ENCODE data around the gene ANO4.

The ANO4 gene

DNA sequence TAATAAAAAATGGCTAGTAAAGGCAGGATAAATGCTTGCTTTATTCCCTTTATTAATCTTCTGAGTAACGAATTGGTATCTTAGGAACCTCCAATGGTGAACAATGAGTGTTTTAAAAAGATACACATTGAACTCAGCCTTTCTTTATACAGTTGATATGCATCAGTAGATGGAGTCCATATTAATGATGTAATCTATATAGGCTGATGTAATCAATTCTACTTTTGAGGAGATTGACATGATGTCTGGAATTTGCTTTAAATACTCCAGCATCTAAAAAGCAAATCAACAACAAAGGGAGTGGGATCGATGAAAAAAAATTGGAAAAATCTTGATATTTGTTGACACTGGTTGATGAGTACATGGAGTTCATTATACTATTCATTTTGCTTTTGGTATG is 106.2 kb downstream of the ANO4 start:
- no peak overlapping the region for H4K12ac ChIP-seq (ENCODE audit: low read depth, low read length)
- no peak overlapping the region for H3K4me3 ChIP-seq (ENCODE audit: low read depth, low read length)
- H3K9ac ChIP-seq (ENCODE audit: low read length), result no peak overlapping the region
- peak in 1 of 2 donors; percentile 41 for DNase-seq
- no peak overlapping the region for H3K4me2 ChIP-seq (ENCODE audit: low read length)
- no peaks in the 10 kb centered on the region for H3K4me1 ChIP-seq (ENCODE audit: control insufficient read depth in 1 of 2, insufficient read depth in 2 of 2, low read length in 2 of 2)
- no peaks in the 10 kb centered on the region for H3K79me2 ChIP-seq (ENCODE audit: control insufficient read depth, insufficient read depth, low read length, poor library complexity)
- no peaks in the 10 kb centered on the region for H3K9me3 ChIP-seq (ENCODE audit: insufficient read depth, low read depth, low read length)
- H3K27ac ChIP-seq (ENCODE audit: low read depth, low read length), result no peak overlapping the region
- H2BK5ac ChIP-seq (ENCODE audit: low read depth, low read length, poor library complexity), result no peak overlapping the region
- no peak overlapping the region for H4K91ac ChIP-seq (ENCODE audit: low read depth, low read length)
- H3K4ac ChIP-seq (ENCODE audit: low read depth, low read length), result no peak overlapping the region
- no peaks in the 10 kb centered on the region for H3K27me3 ChIP-seq (ENCODE audit: insufficient read depth, low read length)
- no peak overlapping the region for H4K8ac ChIP-seq (ENCODE audit: low read depth, low read length)
- no peak overlapping the region for H2BK12ac ChIP-seq (ENCODE audit: low read length)
- no peak overlapping the region for H3K14ac ChIP-seq (ENCODE audit: low read length)
- no peak overlapping the region for H3K23ac ChIP-seq (ENCODE audit: low read length)
- H3K18ac ChIP-seq (ENCODE audit: low read length), result no peak overlapping the region
- no CpG with 5 or more reads among the region's 2 CpGs for WGBS (ENCODE audit: extremely low coverage, insufficient coverage, insufficient read length)
- H2AFZ ChIP-seq (ENCODE audit: insufficient read depth, low read length, poor library complexity), result no peak overlapping the region
- H3K36me3 ChIP-seq (ENCODE audit: control insufficient read depth in 1 of 2, insufficient read depth in 2 of 2, low read length in 2 of 2), result peaks cover 1 to 5% of the 10 kb centered on the region in 2 experiments
- H3K79me1 ChIP-seq (ENCODE audit: low read length), result no peaks in the 10 kb centered on the region
- H2BK120ac ChIP-seq (ENCODE audit: insufficient read depth, low read length, poor library complexity), result no peak overlapping the region
- H2AK5ac ChIP-seq (ENCODE audit: low read length), result no peak overlapping the region

DNA sequence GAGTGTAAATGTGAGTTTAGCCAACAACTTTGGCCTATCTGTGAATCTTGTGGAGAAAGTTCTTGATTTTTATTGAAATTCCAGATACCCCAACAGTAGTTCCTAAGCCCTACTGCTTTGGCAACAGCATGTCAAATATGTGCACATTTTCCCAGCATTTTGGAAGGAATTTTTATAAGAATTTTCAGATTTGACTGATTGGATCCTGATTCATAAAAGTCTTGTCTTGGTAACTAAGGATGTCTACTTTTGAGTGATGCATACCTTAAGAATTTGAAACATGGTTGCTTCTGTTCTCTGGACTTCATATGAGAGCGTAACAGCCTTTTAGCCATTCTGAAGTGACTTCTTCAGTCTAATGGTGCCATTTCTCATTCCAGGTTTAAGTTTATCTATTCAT is 106.7 kb downstream of the ANO4 start:
- Histone ChIP-seq H3K4me2 (ENCODE audit: low read length) (no peak overlapping the region), H3K36me3 (ENCODE audit: control insufficient read depth in 1 of 2, insufficient read depth in 2 of 2, low read length in 2 of 2) (peaks cover 1 to 5% of the 10 kb centered on the region in 2 experiments), H3K79me2 (ENCODE audit: control insufficient read depth, insufficient read depth, low read length, poor library complexity) (no peaks in the 10 kb centered on the region), H4K91ac (ENCODE audit: low read depth, low read length) (no peak overlapping the region), H3K4ac (ENCODE audit: low read depth, low read length) (no peak overlapping the region), H4K8ac (ENCODE audit: low read depth, low read length) (no peak overlapping the region), H3K4me1 (ENCODE audit: control insufficient read depth in 1 of 2, insufficient read depth in 2 of 2, low read length in 2 of 2) (no peaks in the 10 kb centered on the region), H2AFZ (ENCODE audit: insufficient read depth, low read length, poor library complexity) (no peak overlapping the region), H3K27me3 (ENCODE audit: insufficient read depth, low read length) (no peaks in the 10 kb centered on the region), H3K4me3 (ENCODE audit: low read depth, low read length) (no peak overlapping the region), H2BK5ac (ENCODE audit: low read depth, low read length, poor library complexity) (no peak overlapping the region), H3K9me3 (ENCODE audit: insufficient read depth, low read depth, low read length) (no peaks in the 10 kb centered on the region), H3K23ac (ENCODE audit: low read length) (no peak overlapping the region), H2BK120ac (ENCODE audit: insufficient read depth, low read length, poor library complexity) (no peak overlapping the region), H3K79me1 (ENCODE audit: low read length) (no peaks in the 10 kb centered on the region), H2AK5ac (ENCODE audit: low read length) (no peak overlapping the region), H3K9ac (ENCODE audit: low read length) (no peak overlapping the region), H2BK12ac (ENCODE audit: low read length) (no peak overlapping the region), H4K12ac (ENCODE audit: low read depth, low read length) (no peak overlapping the region), H3K14ac (ENCODE audit: low read length) (no peak overlapping the region), H3K27ac (ENCODE audit: low read depth, low read length) (no peak overlapping the region), H3K18ac (ENCODE audit: low read length) (no peak overlapping the region)
- WGBS (ENCODE audit: extremely low coverage, insufficient coverage, insufficient read length), result no CpG with 5 or more reads among the region's 1 CpG
- DNase-seq, result peak in 1 of 2 donors; percentile 85

DNA sequence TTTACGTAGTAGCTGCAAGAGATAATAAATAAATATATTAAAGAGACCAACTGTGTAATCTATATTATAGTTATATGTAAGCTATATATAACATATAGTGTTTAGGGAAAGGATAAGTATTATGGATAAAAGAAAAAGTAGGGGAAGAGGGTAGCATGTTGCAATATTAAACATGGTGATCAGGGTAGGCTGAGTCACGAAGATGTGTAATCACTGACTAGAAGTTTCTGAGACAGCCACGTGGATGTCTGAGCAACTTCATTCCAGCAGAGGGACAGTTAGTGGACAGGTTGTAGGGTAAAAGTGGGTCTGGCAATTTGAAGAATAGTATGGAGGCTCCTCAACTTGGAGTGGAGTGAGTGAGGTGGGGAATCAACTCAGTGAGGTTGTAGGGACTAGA is 109.7 kb downstream of the ANO4 start:
- Histone ChIP-seq H4K12ac (ENCODE audit: low read depth, low read length) (peak overlapping the region; percentile 30), H3K9ac (ENCODE audit: low read length) (no peak overlapping the region), H3K27me3 (ENCODE audit: insufficient read depth, low read length) (no peaks in the 10 kb centered on the region), H3K36me3 (ENCODE audit: control insufficient read depth in 1 of 2, insufficient read depth in 2 of 2, low read length in 2 of 2) (peaks cover 1 to 5% of the 10 kb centered on the region in 2 experiments), H3K4me3 (ENCODE audit: low read depth, low read length) (no peak overlapping the region), H3K27ac (ENCODE audit: low read depth, low read length) (no peak overlapping the region), H2BK120ac (ENCODE audit: insufficient read depth, low read length, poor library complexity) (no peak overlapping the region), H3K14ac (ENCODE audit: low read length) (no peak overlapping the region), H3K9me3 (ENCODE audit: insufficient read depth, low read depth, low read length) (no peaks in the 10 kb centered on the region), H3K4me1 (ENCODE audit: control insufficient read depth in 1 of 2, insufficient read depth in 2 of 2, low read length in 2 of 2) (no peaks in the 10 kb centered on the region), H3K18ac (ENCODE audit: low read length) (no peak overlapping the region), H3K23ac (ENCODE audit: low read length) (no peak overlapping the region), H3K4ac (ENCODE audit: low read depth, low read length) (no peak overlapping the region), H3K79me2 (ENCODE audit: control insufficient read depth, insufficient read depth, low read length, poor library complexity) (no peaks in the 10 kb centered on the region), H2AFZ (ENCODE audit: insufficient read depth, low read length, poor library complexity) (no peak overlapping the region), H2AK5ac (ENCODE audit: low read length) (no peak overlapping the region), H4K8ac (ENCODE audit: low read depth, low read length) (no peak overlapping the region), H4K91ac (ENCODE audit: low read depth, low read length) (no peak overlapping the region), H2BK5ac (ENCODE audit: low read depth, low read length, poor library complexity) (no peak overlapping the region), H2BK12ac (ENCODE audit: low read length) (no peak overlapping the region), H3K4me2 (ENCODE audit: low read length) (no peak overlapping the region), H3K79me1 (ENCODE audit: low read length) (no peaks in the 10 kb centered on the region)
- WGBS (ENCODE audit: extremely low coverage, insufficient coverage, insufficient read length), result no CpG with 5 or more reads among the region's 3 CpGs
- peak; percentile 78 to 79 for DNase-seq

DNA sequence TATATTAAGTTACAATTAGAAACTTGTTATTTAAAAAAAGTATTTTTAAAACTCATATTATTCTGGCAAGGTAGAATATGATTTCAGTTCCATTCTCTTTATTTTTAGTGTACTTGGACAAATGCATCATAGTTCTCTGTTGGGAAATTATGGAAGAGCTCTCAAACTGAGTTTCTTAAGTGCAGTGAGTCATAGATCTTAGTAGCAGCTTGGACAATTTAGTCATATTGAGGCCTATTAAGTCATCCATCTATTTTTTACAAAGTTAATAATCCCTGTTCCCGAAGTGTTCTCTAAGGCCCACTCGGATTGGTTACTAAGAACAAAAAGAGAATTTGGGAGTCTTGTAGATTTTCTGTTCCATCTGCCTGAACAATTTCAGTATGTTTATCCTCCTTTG is 113.9 kb downstream of the ANO4 start:
- Histone ChIP-seq H3K27ac (ENCODE audit: low read depth, low read length) (no peak overlapping the region), H4K91ac (ENCODE audit: low read depth, low read length) (no peak overlapping the region), H3K9me3 (ENCODE audit: insufficient read depth, low read depth, low read length) (no peaks in the 10 kb centered on the region), H3K9ac (ENCODE audit: low read length) (no peak overlapping the region), H3K79me2 (ENCODE audit: control insufficient read depth, insufficient read depth, low read length, poor library complexity) (no peaks in the 10 kb centered on the region), H3K36me3 (ENCODE audit: control insufficient read depth in 1 of 2, insufficient read depth in 2 of 2, low read length in 2 of 2) (no peaks in the 10 kb centered on the region), H3K4ac (ENCODE audit: low read depth, low read length) (no peak overlapping the region), H2AFZ (ENCODE audit: insufficient read depth, low read length, poor library complexity) (no peak overlapping the region), H3K4me1 (ENCODE audit: control insufficient read depth in 1 of 2, insufficient read depth in 2 of 2, low read length in 2 of 2) (no peaks in the 10 kb centered on the region), H3K4me2 (ENCODE audit: low read length) (no peak overlapping the region), H3K79me1 (ENCODE audit: low read length) (no peaks in the 10 kb centered on the region), H2BK5ac (ENCODE audit: low read depth, low read length, poor library complexity) (no peak overlapping the region), H3K27me3 (ENCODE audit: insufficient read depth, low read length) (no peaks in the 10 kb centered on the region), H3K18ac (ENCODE audit: low read length) (no peak overlapping the region), H4K8ac (ENCODE audit: low read depth, low read length) (no peak overlapping the region), H3K14ac (ENCODE audit: low read length) (no peak overlapping the region), H4K12ac (ENCODE audit: low read depth, low read length) (no peak overlapping the region), H3K23ac (ENCODE audit: low read length) (no peak overlapping the region), H2AK5ac (ENCODE audit: low read length) (no peak overlapping the region), H2BK120ac (ENCODE audit: insufficient read depth, low read length, poor library complexity) (no peak overlapping the region), H2BK12ac (ENCODE audit: low read length) (no peak overlapping the region), H3K4me3 (ENCODE audit: low read depth, low read length) (no peak overlapping the region)
- DNase-seq, result peak in 1 of 2 donors; percentile 20
- WGBS (ENCODE audit: extremely low coverage, insufficient coverage, insufficient read length), result no CpG with 5 or more reads among the region's 2 CpGs

Data from trophoblast cell (in vitro differentiated cells and primary cell).